Midbrain (tissue), 1 donor: Measurements from ENCODE around the gene DLG3.
"Not testable (repeated sequence)": the region's sequence is repeated elsewhere in the genome, so short reads cannot be mapped to it uniquely, and the experiment has no call there.

ENCODE experiments used
- DNase-seq: peaks from one replicate; lab custom pipeline; 2025; lab: John Stamatoyannopoulos, UW

The DLG3 gene

DNA sequence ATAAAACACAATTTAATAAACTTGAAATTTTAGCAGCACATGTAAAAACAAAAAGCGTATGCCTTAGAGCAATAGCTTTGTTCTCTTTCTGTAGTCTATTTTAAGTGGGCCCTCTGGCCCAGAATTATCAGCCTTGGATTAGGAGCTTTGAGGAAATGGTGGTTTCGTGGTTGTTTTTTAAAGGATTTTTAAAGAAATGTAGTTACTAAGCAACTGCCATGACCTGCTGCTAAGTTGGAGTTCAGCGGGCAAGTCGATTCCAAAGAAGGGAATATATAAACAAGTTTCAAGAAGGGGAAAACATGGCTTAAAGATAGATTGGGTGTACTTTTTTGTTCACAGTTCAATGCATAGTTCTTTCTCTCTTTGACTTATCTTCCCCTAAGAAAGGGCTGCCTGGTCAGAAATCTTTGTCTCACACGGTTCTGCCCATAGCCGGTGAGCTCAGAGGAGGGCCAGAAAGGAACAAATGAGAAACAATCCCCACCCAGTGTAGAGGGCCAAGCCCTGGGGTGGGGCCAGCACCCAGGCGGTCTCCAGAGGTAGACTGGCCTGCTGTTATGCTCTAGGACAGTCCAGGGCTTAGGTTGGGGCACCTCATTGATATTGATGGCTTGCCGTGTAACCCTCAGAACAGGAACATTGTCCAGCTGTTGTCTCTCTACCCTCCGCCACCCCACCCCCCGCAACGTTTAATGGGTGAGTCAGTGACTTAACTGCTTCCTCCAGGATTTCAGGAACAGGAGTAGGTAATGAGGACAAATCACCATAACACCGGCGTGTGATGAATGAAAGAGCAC lies 32.5 kb downstream of the DLG3 start:
- DNase-seq, result no peak

DNA sequence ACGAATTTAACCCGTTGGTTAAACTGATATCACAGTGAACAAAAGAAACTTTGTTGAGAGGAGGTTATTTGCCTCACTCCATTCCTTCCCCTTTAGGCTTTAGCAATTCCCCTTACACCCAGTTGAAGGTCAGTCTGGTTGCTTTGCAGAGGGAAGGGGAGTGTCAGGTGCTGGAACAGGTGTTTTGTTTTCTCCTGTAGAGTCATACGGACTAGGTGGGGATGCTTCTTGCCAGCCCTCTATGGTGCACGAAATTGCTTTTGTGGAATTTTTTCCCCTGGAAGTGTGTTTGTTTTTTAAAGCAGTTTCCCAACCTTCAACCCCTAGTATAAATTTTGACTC lies 33.1 kb downstream of the DLG3 start:
- DNase-seq, result no peak

DNA sequence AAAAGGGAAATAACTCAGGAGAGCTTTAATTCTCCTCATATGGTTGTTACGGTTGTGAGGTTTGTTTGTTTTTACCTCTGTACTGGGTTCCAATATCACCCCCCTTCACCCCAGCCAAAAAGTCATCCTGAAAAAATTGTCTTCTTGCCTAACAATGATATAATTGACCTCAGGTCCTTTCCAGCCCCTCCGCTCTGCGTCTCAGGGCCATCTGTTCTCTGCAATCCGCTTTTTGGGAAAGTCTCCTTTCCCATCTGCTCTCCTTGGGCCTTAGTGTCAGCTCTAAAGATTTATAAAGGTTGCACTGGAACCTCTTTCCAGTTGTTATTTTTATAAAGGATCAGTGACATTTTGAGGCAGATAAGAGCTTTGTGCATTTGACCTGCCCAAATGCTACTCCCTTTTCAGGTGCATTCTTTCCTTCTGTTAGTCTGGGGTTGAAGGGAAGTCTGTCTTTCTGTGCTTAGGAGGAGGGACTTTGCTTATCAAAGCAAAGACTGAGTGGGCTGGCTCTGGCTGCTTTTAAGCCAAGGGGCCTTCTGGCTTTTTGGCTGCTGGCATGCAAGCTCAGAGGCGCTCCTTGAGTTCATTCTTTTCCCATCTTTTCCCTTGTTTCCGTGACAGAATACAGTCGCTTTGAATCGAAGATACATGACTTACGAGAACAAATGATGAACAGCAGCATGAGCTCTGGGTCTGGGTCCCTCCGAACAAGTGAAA lies 34.1 kb downstream of the DLG3 start:
- DNase-seq, result no peak

DNA sequence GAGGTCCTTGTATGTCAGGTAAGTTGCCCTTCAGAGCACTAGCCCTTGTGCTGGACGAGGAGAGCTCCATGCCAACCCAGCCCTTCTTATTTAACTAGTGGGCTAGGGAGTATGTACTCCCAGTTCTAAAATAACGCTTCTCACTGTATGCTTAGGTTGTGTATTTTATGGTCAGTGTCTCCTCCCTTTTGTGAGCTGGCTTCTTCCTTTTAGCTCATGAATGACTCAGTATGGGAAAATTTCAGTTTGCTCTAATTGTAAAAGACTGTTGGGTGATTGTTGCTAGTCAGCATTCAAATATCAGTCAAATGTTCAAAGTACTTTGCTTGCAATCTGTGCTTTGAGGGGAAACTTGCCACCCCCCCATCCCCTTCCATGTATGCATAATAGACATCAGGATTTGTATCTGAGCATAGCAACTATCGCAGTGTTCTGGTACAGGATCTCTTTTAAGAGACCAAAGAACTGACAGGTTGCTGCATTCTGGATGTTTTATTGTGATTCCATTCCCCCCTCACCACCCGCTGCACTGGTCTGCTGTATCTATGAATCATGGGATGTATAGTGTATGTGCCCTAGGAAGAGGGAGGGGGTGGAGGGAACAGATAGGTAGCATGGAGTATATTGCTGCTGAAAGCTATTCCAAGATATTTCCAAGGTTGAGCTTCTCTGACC lies 34.7 kb downstream of the DLG3 start:
- DNase-seq, result no peak

DNA sequence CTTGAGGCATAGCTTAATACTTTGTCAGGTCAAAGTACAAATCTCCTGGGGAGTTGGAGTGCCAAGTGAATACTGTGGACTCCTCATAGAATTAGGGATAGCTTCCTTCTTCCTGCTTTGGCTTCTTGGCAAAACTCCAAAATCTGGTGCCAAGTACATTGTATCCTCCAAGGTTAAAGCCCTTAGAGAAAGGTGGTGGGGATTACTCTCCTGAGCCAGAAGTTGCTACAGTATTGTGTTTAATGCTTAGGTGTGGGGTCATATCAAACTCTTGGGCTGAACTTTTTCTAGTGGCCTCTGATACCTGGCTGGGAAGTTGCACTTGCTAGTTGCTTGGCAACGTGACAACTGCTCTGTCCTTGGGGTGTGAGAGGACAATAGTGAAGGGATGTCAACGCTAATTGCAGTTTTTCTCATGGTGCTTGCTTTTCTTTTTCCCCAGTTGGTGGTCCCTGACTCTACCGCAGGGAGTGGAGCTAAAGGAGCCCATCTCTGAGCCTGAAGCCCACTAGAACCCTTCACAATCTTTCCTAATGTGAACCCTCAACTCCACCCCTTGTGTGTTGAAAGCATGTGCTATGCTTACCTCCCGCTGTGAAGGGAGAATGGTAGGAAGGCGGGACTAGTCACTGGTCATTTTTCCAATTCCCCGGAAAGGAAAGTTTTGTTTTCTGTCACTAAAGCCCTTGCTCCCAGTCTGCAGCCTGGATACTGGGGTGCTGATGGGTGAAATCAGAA lies 35.5 kb downstream of the DLG3 start:
- DNase-seq, result no peak

DNA sequence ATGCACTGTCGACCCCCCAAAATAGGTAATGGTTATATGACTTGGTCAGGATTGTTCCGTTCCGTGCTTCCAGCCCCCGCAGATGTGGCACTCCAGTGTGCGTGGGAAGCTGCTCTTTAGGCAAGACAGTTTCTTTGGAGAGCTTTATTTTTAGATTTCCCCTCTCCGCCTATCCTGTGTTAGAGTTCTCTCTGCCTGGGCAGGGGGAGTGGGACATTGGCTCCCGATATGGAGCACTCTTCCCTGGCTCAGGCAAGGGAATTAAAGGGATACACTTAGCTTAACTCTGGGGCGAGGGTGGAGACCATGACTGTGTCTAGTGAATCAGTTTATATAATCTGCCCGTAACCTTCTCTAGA lies 36.0 kb downstream of the DLG3 start:
- no peak for DNase-seq

DNA sequence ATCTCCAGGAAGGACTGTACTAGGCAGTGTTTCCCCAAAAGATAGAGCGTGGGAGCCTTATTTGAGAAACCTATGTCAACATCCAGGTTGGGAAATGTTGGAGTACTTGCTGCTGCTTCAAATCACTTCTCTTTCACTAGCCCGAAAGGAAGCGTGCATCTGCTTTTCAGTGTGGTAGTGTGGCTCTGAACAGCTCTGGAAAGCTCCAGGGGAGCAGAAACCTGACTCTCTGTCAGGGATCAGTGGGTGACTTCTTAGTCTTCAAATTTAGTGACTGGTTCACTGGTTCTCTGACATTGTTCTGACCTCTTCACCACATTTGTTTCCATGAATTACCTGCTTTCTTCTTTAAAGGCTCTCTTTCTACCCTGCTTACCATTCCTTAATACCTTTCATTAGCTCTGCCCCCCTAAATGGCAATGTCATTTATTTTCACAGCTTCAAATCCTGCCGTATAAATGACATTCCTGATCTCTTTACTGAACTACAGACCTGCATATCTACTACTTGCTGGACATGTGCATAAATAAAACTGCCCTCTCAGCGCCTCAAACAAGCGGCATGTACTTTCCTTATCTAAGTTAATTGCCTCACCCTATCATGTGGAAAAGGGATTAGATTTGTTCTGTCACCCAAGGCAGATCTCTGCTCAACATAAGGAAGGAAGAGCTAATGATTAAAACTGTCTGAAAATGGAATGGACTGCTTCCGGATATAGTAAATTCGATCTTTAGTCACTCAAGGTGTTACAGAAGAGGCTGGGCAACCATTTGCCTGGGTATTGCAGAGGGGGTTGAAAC lies 37.0 kb downstream of the DLG3 start:
- no peak for DNase-seq

DNA sequence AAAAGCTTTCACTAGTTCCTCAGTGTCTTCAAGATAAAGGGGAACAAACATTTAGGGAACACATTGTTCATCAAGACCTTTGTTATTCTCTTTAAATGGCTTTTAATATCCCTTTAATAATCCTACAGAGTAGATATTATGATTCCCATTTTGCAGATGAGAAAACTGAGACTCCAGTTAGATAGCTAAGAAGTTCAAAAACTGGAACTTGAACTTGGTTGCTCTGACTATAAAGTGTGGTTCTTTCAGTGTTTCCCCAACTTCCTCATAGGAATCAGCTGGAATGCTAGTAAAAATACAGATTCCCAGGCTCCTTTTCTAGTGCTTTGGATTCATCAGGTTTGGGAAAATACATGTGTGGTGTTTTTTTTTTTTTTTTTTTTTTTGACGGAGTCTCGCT lies 37.7 kb downstream of the DLG3 start:
- no peak for DNase-seq

DNA sequence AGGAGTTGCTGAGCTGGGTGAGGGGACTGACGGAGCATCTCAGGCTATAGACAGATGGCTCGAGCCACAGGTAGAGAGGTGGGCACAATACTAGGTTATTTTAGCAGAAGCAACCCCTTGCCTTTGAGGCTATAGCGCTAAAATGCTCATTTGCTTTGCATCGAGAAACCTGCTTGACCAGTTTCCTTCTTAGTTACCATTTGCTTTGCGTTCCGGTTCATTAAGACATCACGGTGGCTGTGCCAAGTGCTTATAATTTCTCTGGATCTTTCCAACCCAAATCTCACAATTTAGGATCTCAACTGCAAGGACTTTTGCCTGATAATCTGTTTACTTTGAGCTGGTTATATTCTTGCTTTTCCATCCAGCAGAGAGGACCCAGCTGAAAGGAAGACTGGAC lies 40.8 kb downstream of the DLG3 start:
- no peak for DNase-seq

DNA sequence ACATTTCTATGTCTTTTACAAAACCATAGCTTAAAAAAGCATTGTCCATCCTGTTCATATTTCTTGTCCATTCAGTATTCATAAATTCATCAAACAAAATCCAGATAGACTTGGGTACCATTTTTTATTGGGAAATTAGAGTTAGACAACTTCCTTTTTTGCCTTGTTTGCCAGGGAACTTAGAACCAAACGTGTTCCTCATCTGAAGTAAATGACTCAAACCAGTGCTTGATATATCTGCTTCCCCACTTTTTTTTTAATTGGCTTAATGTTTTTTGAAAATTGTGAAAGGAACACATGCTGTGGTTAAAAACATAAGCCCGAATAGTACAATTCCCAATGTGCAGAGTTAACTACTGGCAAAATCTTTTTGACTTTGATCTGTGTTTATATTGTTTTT lies 44.2 kb downstream of the DLG3 start:
- DNase-seq, result no peak

DNA sequence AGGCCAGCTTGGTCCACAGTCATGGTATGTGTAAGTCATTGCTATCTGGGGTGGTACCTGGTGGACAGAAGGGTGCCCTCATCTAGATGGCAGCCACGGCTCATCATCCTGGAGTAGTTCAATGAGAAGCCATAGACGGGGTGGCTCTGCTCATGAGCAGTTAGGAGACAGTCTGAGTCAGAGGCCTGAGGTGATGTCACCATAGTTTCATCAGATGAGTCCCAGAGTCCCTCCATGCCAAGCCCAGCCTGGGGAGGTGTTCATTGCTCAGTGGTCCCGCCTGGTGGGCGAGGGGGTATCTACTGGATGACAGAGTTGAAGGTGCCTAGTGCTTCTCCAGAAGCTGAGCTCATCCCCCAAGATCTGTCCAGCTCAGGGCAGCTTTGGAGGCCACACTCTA lies 49.8 kb downstream of the DLG3 start:
- DNase-seq, result no peak

DNA sequence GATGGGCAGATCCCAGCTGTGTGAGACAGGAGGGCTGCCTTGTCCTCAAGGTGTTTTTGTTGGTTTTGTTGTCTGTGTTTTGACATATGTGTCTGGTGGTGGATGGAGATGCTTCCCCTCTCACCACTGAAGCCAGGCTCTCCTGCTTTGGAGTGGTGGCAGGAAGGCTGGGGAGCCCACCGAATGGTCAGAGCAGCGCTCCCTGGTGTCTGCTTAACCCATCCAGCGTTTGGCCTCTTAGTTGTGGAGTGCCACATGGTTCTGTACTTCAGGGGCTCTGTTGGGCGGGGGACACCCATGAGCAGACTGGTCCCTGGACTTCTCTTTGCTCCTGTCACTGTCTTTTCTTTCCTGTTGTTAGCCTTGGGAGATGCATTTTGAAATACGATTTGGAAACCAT lies 51.9 kb downstream of the DLG3 start:
- no peak for DNase-seq

DNA sequence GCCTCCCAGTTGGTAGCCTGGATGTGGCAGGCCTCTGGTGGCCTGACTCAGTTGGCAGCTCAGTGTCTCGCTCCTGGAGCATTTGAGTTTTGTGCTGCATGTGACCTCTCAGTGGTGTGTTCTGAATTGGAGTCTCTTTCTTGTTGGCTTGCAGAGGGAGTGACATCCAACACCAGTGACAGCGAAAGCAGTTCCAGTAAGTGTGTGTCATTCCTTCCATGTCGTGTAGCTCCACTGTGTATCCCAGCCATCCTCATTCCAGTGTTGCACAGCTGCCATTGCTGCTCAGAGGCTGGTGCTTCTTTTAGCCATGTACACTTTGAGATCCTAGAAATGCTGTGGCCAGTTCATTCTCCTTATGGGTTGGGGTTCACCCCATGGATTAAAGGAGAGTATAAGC lies 52.4 kb downstream of the DLG3 start:
- DNase-seq, result no peak

DNA sequence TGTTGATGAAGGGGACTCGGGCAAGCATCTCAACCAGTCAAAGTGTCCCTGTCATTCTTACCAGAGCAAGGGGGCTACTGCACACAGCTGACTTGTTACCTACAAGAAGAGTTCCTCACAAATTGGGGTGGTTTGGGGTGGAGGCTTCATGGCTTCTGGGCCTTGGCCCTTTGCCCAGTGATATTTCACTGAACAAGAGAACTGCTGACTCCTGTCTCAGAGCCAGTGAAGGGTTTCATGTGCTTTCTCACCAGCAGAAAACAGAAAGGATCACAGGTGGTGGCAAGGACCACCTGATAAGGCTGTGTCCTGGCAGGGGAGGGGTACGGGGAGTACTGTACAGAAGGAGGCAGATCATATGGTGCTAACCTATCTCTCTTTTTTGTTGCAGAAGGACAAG lies 53.5 kb downstream of the DLG3 start:
- no peak for DNase-seq

DNA sequence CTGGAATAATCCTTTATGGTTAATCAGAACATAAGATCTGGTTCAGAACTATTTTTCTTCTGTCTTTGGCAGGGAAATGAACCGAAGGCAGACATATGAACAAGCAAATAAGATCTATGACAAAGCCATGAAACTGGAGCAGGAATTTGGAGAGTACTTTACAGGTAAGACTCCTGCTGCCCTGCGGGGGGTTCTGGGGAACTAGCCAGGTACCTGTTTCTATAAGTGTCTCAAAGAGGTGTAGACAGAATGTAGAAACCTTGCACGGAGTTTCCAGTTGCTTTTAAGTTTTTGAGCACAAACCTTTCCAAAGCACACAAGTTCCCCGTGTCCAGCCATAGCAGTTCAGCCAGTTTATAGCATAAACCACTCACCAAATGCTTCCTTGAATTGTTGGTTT lies 56.2 kb downstream of the DLG3 start:
- no peak for DNase-seq

DNA sequence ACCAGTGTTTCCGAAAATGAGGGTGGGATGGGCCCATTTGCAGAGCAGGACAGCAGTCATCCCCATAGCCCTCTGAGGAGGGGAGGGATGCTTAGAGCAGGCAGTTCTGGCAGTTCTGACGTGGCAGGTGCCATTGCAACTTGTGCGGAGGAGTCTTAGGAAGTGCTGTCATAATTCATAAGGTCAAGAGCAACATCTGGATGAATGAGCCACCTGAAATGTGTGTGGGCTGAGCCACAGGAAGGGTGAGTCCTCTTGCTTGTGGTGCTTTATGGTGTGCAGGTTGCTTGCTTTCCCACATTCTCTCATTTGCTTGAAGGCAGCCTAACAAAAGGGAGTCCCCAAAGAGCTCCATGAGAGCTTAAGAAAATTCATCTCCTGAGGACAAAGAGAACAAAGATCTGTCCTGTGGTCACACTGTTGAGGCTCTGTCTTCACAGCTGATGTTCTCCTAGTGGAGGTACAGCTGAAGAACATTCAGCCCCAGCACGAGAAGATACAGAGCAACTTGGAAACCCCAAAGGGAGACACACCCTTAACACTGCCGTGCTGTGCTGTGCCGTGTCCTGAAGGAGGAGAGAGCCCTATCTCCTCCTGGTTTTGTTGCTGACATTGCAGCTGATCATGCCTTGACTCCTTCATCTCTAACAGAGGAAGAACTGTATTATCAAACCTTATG lies 60.3 kb downstream of the DLG3 start:
- no peak for DNase-seq

DNA sequence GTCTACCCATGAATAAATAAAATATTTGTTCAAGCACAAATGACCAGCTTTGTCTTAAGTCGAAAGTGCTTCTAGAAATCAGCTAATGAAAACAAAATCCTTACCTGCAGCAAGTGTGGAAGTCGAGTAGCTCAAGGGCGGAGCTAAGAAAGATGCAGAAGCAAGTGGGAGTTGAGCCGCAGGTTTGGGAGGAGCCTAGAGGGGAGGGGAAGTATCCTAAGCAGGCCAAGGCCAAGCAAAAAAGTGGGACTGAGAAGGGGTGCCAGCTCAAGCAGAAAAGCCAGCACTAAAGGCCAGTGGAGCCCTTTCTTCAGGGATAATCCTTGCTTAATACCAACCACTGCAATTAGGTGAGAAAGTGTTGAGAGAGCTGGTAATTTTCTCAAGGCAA lies 60.8 kb downstream of the DLG3 start:
- no peak for DNase-seq

DNA sequence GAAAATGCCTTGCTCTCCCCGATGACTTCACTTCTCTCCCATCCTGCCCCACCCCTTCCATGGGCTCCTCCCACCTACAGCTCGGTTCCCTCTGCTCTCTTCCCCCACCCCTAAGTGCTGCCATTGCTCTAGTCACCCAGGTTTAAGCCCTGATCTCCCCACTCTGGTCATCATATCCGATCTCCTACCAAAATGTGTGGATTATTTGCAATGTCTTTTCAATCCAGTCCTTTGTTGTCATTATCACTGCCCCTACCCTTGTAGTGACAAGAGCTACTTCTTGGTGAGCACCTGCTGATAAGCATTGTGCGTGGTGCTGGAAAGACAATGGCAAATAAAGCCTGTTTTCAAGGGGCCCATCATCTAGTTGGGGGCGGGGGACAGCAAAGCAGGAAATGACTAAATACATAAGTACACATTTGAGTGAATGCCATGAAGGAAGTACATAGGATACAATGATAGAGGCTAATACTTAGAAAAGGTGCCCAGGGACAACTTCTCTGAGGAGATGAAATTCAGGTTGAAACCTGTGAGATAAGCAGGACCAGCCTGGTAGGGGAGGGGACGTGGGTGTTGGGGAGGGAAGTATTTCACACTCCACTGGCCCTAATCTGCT lies 63.8 kb downstream of the DLG3 start:
- no peak for DNase-seq

DNA sequence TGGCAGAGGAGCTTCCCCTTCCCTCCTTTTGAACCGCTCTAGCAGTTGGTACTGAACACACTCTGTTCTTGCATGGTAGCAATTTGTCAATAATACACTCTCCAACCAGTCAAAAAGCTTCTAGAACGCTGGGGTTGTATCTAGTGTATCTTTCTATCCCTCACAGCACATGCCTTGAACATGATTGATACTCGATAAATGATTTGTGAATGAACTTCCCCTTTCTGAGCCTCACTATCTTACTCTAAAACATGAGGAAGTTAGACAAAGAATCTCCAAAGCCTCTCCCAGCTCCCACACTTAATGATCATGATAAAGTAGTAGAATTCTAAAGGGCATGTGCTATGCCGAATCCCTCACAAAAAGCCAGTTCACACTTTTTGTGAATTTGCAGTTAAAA lies 64.4 kb downstream of the DLG3 start:
- no peak for DNase-seq

DNA sequence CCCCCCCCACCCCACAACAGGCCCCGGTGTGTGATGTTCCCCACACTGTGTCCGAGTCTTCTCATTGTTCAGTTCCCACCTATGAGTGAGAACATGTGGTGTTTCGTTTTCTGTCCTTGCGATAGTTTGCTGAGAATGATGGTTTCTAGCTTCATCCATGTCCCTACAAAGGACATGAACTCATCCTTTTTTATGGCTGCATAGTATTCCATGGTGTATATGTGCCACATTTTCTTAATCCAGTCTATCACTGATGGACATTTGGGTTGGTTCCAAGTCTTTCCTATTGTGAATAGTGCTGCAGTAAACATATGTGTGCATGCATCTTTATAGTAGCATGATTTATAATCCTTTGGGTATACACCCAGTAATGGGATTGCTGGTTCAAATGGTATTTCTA lies 70.6 kb downstream of the DLG3 start:
- DNase-seq, result not testable (repeated sequence)

DNA sequence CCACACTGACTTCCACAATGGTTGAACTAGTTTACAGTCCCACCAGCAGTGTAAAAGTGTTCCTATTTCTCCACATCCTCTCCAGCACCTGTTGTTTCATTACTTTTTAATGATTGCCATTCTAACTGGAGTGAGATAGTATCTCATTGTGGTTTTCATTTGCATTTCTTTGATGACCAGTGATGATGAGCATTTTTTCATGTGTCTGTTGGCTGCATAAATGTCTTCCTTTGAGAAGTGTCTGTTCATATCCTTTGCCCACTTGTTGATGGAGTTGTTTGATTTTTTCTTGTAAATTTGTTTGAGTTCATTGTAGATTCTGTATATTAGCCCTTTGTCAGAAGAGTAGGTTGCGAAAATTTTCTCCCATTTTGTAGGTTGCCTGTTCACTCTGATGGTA lies 71.1 kb downstream of the DLG3 start:
- DNase-seq, result not testable (repeated sequence)
